Heart right ventricle (tissue), 16 donors: ENCODE data around the gene MYCBP2. TPM values are rescaled to one million over a fixed set of nuclear protein-coding genes. Genes with fewer than 3 reads are reported as not detected.
A peak's percentile ranks its signal among the peaks of the same experiment; 100 is the strongest.
"Not testable (repeated sequence)": the region's sequence is repeated elsewhere in the genome, so short reads cannot be mapped to it uniquely, and the experiment has no call there.

Experiments used
- ATAC-seq, 8 donors: fragments of 200-7000 bp; cut with Tn5 transposase; one replicate each; pipeline ENCODE4 v1.9.1; 2020; ENCODE audit warnings: mild to moderate bottlenecking in 8 of 8, moderate library complexity in 8 of 8, moderate number of reproducible peaks in 1 of 8
- DNase-seq, 2 donors: peaks; one replicate each; pipeline ENCODE4 v3.0.0-alpha.2; 2020
- H3K27ac ChIP-seq, 10 donors: fragments of 200-600 bp; sonication (generic) in 2 of 10; one replicate each; pipeline versions ENCODE4 v1.5.0 to v1.8.0; 2020 to 2022; ENCODE audit warnings: mild to moderate bottlenecking in 3 of 10
- H3K27me3 ChIP-seq, 7 donors: fragments of 200-600 bp; one replicate each; pipeline ENCODE4 v1.8.0; 2021 to 2022; ENCODE audit warnings: mild to moderate bottlenecking in 2 of 7
- H3K36me3 ChIP-seq, 9 donors: fragments of 200-600 bp; sonication (generic) in 1 of 9; one replicate each; pipeline versions ENCODE4 v1.5.0 to v1.8.0; 2020 to 2022; ENCODE audit warnings: mild to moderate bottlenecking in 2 of 9
- H3K4me1 ChIP-seq, 9 donors: fragments of 200-600 bp; sonication (generic) in 1 of 9; one replicate each; pipeline versions ENCODE4 v1.5.0 to v1.8.0; 2020 to 2022; ENCODE audit warnings: mild to moderate bottlenecking in 4 of 9
- H3K4me3 ChIP-seq, 10 donors: fragments of 200-600 bp; sonication (generic) in 2 of 10; one replicate each; pipeline versions ENCODE4 v1.5.0 to v1.8.0; 2020 to 2022; ENCODE audit warnings: mild to moderate bottlenecking in 7 of 10, moderate library complexity in 2 of 10
- H3K9me3 ChIP-seq, 11 donors: fragments of 200-600 bp in 10 of 11; sonication (generic) in 2 of 11; one replicate each; pipeline versions ENCODE4 v1.5.0 to v1.8.0; 2013 to 2022; ENCODE audit warnings: mild to moderate bottlenecking in 2 of 11, control low read depth in 1 of 11, moderate library complexity in 1 of 11
- CTCF ChIP-seq, 9 donors: fragments of 200-600 bp; sonication (generic) in 2 of 9; IDR thresholded peaks; one replicate each; pipeline versions ENCODE4 v1.5.0 to v1.8.0; 2021 to 2022; ENCODE audit warnings: antibody characterized with exemption in 9 of 9, mild to moderate bottlenecking in 5 of 9, moderate library complexity in 1 of 9
- WGBS, 2 donors: extraction: QIAGEN DNeasy Blood & Tissue Kit; methylation state at CpG; one replicate each; pipeline ENCODE4 v1.1.7; 2013; ENCODE audit warnings: inconsistent platforms in 1 of 2; 5-methylcytosine and 5-hydroxymethylcytosine counted together
- intact Hi-C, 10 donors: fragments of 100-400 bp; cut with DNase I; formaldehyde crosslinking; loops; one replicate each; pipeline versions ENCODE4 v1.11.1 to v1.14.2; 2022
- polyA plus RNA-seq, 2 donors: library from polyadenylated mRNA; stranded (reverse); fragments of 200-250 nt; gene quantifications; one replicate each; pipeline ENCODE4 v1.2.3, GENCODE V29; 2013
- total RNA-seq, 10 donors: library from RNA; stranded (reverse); fragmentation: NEBNext Ultra II Directional in 3 of 10; extraction: Animal tissue kit (Norgen Biotek cat#: 25700) in 3 of 10; gene quantifications; one replicate each; pipeline versions ENCODE4 v1.2.1 to v1.2.4, GENCODE V29; 2021 to 2023
- donor health status: Arrhythmogenic right ventricular cardiomyopathy.
- donor health status: ischemic (EF 13 %, LVEDD 7.1; RV severe dilation, severe dysfunction).
- donor health status: healthy with polysubstance abuse.
- donor health status: DM: no; HTN: yes; CAD: no.
- donor health status: DM: no; HTN: no; CAD: no.
- donor health status: ischemic (EF 25% LVEDD 6.9; RV normal size, moderate dysfunction).
- donor health status: ischemic (EF 25% LVEDD 5.7; RV mildly dilated, moderate dysfunction).
- donor health status: healthy.
- donor health status: DM: yes; HTN: yes; CAD: no.
- donor health status: Ischemic cardiomyopathy.
- donor health status: ischemic (EF 35%, LVEDD 5.7; RV mildly dilated, moderate dysfunction).
- donor health status: nonischemic (EF 11% LVEDD 7.7; RV severe dilation, severe dysfunction).
- donor health status: DM: yes; HTN: yes; CAD: no.
- donor health status: PGD.
- donor health status: ischemic (EF 29% LVEDD 5.4; RV normal size, mild dysfunction).
- donor health status: nonischemic (EF 23%, LVEDD 6.1; RV moderate dilation, normal function).

MYCBP2 gene
- total and polyA plus RNA-seq, 12 donors = 18.6 to 70.7 (median 52.4) TPM

GRCh38 chr13:77213644-77214043, 113.2 kb downstream of the MYCBP2 start:
- TF ChIP-seq CTCF (IDR thresholded peaks at IDR 0.05) = no peak
- peaks cover 0 to 100% (median 31%) of the 10 kb centered on the region in 9 donors for H3K36me3 ChIP-seq

GRCh38 chr13:77207943-77208342, 119.0 kb downstream of the MYCBP2 start:
- H3K4me3 ChIP-seq = no peak overlapping the region
- intact Hi-C loops = no loop called here
- peaks cover 0 to 83% (median 33%) of the 10 kb centered on the region in 9 donors for H3K36me3 ChIP-seq
- H3K4me1 ChIP-seq = no peaks in the 10 kb centered on the region
- 95 to 96% methylated on average over 1 of the region's 1 CpG for WGBS, 2 donors
- H3K27ac ChIP-seq = no peak overlapping the region
- no peak for TF ChIP-seq CTCF (IDR thresholded peaks at IDR 0.05)
- DNase-seq (no peak), ATAC-seq (no peak)
- peaks cover 0 to 2% (median 0%) of the 10 kb centered on the region in 11 donors for H3K9me3 ChIP-seq
- H3K27me3 ChIP-seq = no peaks in the 10 kb centered on the region

More at GRCh38 chr13:77213644-77214043, 113.2 kb downstream of the MYCBP2 start:
- no peak for DNase-seq
- Histone ChIP-seq H3K4me1 (no peaks in the 10 kb centered on the region), H3K9me3 (no peaks in the 10 kb centered on the region), H3K27me3 (no peaks in the 10 kb centered on the region), H3K4me3 (no peak overlapping the region), H3K27ac (no peak overlapping the region)
- intact Hi-C loops = no loop called here
- ATAC-seq = no peak
- WGBS, 2 donors = 78 to 84% methylated on average over 5 of the region's 5 CpGs

- H3K4me1 ChIP-seq, ATAC-seq: not testable (repeated sequence)
Measured at GRCh38 chr13:77198995-77199394, 127.9 kb downstream of the MYCBP2 start.

GRCh38 chr13:77196052-77196618, 130.8 kb downstream of the MYCBP2 start:
- peak in 1 of 2 donors; percentile 11 for DNase-seq
- peak; percentile 33 to 97 (median 84) for ATAC-seq
- intact Hi-C loops = no loop called here
- H3K27ac ChIP-seq = no peak overlapping the region
- TF ChIP-seq CTCF (IDR thresholded peaks at IDR 0.05) = no peak
- H3K4me1 ChIP-seq = peaks cover 0 to 6% (median 0%) of the 10 kb centered on the region in 9 donors
- no peaks in the 10 kb centered on the region for H3K9me3 ChIP-seq
- H3K36me3 ChIP-seq = peaks cover 0 to 80% (median 10%) of the 10 kb centered on the region in 9 donors
- 56 to 61% methylated on average over 4 of the region's 4 CpGs for WGBS, 2 donors
- no peak overlapping the region for H3K4me3 ChIP-seq
- no peaks in the 10 kb centered on the region for H3K27me3 ChIP-seq

More at GRCh38 chr13:77198995-77199394, 127.9 kb downstream of the MYCBP2 start:
- peaks cover 0 to 54% (median 5%) of the 10 kb centered on the region in 9 donors for H3K36me3 ChIP-seq
- H3K27ac ChIP-seq, H3K27me3 ChIP-seq, H3K9me3 ChIP-seq, H3K4me3 ChIP-seq, DNase-seq, intact Hi-C loops: not testable (repeated sequence)
- WGBS, 2 donors = 95 to 98% methylated on average over 14 to 15 of the region's 16 CpGs

GRCh38 chr13:77190349-77190958, 136.4 kb downstream of the MYCBP2 start:
- no peak for ATAC-seq
- H3K9me3 ChIP-seq = no peaks in the 10 kb centered on the region
- no peaks in the 10 kb centered on the region for H3K4me1 ChIP-seq
- TF ChIP-seq CTCF (IDR thresholded peaks at IDR 0.05) = no peak
- peaks cover 0 to 100% (median 27%) of the 10 kb centered on the region in 9 donors for H3K36me3 ChIP-seq
- no peaks in the 10 kb centered on the region for H3K27me3 ChIP-seq
- no peak for DNase-seq
- 92 to 93% methylated on average over 1 of the region's 1 CpG for WGBS, 2 donors
- H3K4me3 ChIP-seq = no peak overlapping the region
- intact Hi-C loops = no loop called here
- no peak overlapping the region for H3K27ac ChIP-seq
